HG02588 (cell line): ENCODE measurements around the gene MEGF10.

Experiments used
- ATAC-seq: cut with Tn5 transposase; IDR thresholded peaks from one replicate; pipeline ENCODE4 v1.9.1; 2021; ENCODE audit warnings: mild to moderate bottlenecking, moderate library complexity; ENCODE audit not compliant: unreplicated experiment

MEGF10 gene

GRCh38 chr5:127409246-127409917, 118.8 kb downstream of the MEGF10 start:
- no peak for ATAC-seq

- no peak for ATAC-seq
Measured at GRCh38 chr5:127409921-127410675, 119.5 kb downstream of the MEGF10 start.

GRCh38 chr5:127410959-127411358, 120.4 kb downstream of the MEGF10 start:
- ATAC-seq: peak; percentile 53

- no peak for ATAC-seq
Measured at GRCh38 chr5:127411381-127411780, 120.8 kb downstream of the MEGF10 start.

GRCh38 chr5:127412698-127413097, 122.1 kb downstream of the MEGF10 start:
- no peak for ATAC-seq

- no peak for ATAC-seq
Measured at GRCh38 chr5:127415034-127415433, 124.4 kb downstream of the MEGF10 start.

- ATAC-seq: no peak
Measured at GRCh38 chr5:127416906-127417305, 126.3 kb downstream of the MEGF10 start.

- no peak for ATAC-seq
Measured at GRCh38 chr5:127417528-127417927, 126.9 kb downstream of the MEGF10 start.

- ATAC-seq: no peak
Measured at GRCh38 chr5:127418367-127418766, 127.8 kb downstream of the MEGF10 start.

GRCh38 chr5:127418974-127419682, 128.5 kb downstream of the MEGF10 start:
- ATAC-seq: no peak

- no peak for ATAC-seq
Measured at GRCh38 chr5:127419683-127420257, 129.2 kb downstream of the MEGF10 start.

GRCh38 chr5:127420758-127421157, 130.2 kb downstream of the MEGF10 start:
- ATAC-seq: no peak

GRCh38 chr5:127421471-127421870, 130.9 kb downstream of the MEGF10 start:
- no peak for ATAC-seq

- no peak for ATAC-seq
Measured at GRCh38 chr5:127423173-127423798, 132.7 kb downstream of the MEGF10 start.

GRCh38 chr5:127425037-127425436, 134.4 kb downstream of the MEGF10 start:
- ATAC-seq: no peak

- no peak for ATAC-seq
Measured at GRCh38 chr5:127425868-127426267, 135.3 kb downstream of the MEGF10 start.

- ATAC-seq: no peak
Measured at GRCh38 chr5:127426661-127427060, 136.1 kb downstream of the MEGF10 start.

GRCh38 chr5:127428276-127428675, 137.7 kb downstream of the MEGF10 start:
- no peak for ATAC-seq

GRCh38 chr5:127428748-127429147, 138.2 kb downstream of the MEGF10 start:
- no peak for ATAC-seq

- no peak for ATAC-seq
Measured at GRCh38 chr5:127429928-127430327, 139.3 kb downstream of the MEGF10 start.

GRCh38 chr5:127430627-127431026, 140.0 kb downstream of the MEGF10 start:
- no peak for ATAC-seq
